HG03196 (cell line): Measurements from ENCODE around the gene AOAH.

Experiments
- ATAC-seq: cut with Tn5 transposase; IDR thresholded peaks from one replicate; pipeline ENCODE4 v1.9.1; 2021; ENCODE audit not compliant: unreplicated experiment

Gene AOAH

GRCh38 chr7:36637417-36637816, 86.9 kb downstream of the AOAH start:
- no peak for ATAC-seq

GRCh38 chr7:36636126-36636525, 88.2 kb downstream of the AOAH start:
- no peak for ATAC-seq

- ATAC-seq: no peak
These were observed 89.2 kb downstream of the AOAH start for GRCh38 chr7:36635091-36635490.

DNA sequence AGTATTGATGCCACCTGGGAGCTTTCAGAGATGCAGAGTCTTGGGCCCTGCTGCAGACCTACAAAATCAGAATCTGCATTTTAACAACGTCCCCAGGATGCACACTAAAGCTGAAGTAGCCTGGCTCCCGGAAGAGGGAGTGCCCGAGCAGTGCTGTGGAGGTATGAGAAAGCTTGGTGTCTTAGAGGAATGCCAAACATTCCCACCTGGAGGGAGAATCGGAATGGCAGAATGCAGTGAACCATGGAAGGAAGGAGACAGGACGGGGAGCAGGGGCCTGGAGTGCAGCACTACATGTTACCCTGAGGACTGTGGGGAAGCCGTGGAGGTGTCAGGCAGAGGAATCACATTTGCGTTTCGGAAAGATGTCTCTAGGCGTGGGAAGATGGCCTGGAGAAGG, 90.9 kb downstream of the AOAH start:
- no peak for ATAC-seq

- no peak for ATAC-seq
These were observed 94.1 kb downstream of the AOAH start for GRCh38 chr7:36630112-36630650.

DNA sequence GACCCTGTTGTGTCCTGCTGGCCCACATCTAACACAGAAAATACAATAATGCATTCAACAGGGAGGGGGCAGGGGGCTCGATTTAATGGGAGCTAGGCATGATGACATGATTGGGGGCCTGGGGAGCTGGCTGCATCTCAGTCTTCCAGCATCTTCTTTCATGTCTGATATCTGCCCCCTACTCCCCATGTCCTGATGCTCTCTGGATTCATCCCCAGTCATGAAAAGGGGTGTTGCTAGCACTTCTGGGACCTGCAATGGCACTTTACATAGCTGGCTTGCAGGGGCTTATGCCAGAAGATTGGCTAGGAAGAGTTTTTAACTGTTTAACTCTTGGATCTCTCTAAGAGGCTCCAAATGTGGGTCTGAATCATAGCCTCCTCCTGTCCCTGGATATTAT, 94.9 kb downstream of the AOAH start:
- no peak for ATAC-seq

- no peak for ATAC-seq
These were observed 96.5 kb downstream of the AOAH start for GRCh38 chr7:36627836-36628235.

- no peak for ATAC-seq
These were observed 98.2 kb downstream of the AOAH start for GRCh38 chr7:36626111-36626510.

- ATAC-seq: no peak
These were observed 99.0 kb downstream of the AOAH start for GRCh38 chr7:36625247-36625646.

DNA sequence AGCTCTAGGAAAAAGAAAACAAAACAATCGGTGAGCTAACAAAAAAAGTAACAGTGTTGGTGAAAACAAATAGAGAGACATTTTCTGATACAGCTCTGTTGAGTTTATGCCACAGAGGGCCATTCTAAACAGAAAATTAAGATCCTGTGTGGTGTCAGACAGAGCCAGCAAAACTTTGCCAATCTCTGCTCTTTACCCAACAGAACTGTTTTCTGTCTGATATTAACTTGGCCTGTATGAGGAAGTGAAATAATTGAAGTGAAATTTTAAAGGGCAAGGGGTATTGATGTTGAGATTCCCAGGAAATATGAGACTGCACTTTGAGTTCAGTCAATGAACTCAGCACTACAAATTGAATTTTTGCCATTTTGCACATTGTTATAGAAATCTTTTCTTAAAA, 101.0 kb downstream of the AOAH start:
- no peak for ATAC-seq

- ATAC-seq: no peak
These were observed 102.9 kb downstream of the AOAH start for GRCh38 chr7:36621396-36621795.

DNA sequence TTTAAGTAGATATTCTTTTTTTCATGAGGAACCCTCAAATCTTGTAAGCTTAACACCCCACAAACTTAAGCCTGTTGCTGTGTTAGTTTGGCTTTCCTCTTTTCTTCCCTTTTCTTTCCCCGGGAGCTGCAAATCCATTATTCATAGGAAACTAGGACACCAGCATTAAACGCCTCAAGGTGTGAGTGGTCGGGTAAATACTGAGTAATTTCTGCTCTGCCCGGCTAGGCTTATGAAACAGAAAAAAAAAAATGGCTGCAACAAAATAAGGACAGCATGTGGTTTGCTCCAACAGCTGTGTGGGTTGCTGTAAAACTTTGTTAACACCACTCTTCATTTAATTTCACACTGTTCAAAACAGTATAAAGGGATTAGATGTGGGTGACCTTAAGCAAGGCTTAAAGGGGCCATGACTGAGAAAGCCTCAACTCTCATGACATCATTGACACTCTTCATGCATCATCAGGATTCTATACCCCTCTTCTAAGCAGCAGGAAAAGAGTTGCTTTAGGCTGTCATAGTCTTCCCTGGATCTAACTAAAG, 104.1 kb downstream of the AOAH start:
- ATAC-seq: no peak

- ATAC-seq: no peak
These were observed 106.9 kb downstream of the AOAH start for GRCh38 chr7:36617408-36617807.

DNA sequence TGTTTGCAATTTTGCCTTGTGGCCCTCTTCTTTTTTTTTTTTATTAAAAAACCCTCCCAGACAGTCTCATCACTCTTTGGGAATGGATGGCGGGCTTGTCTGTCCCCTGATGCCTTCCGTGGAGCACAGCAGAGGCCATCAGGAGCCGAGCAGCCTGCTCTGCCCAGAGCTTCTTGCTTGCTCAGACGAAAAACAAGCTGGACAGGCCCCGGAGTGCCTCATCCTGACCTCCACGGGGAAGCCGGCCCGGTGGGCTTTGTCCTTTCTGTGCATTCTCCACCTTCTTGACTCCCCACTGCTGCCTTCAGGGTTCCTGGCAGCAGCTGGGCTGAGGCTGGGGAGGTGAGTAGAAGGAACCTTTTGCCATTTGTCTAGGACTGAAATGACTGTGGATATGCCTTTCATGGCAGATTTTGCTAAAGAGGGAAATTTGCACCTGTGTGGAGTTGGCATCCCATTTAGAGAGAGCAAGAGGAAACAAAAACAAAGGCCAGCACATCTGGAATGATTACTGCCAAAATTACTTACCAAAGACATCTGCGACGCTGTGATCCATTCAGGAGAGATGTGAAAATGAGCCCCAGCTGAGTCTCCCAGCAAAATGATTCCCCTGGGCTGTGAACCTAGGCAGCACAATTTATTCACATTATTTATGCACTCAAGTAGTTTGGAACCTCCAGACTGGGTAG, 108.3 kb downstream of the AOAH start:
- ATAC-seq: no peak

GRCh38 chr7:36614959-36615358, 109.3 kb downstream of the AOAH start:
- no peak for ATAC-seq

GRCh38 chr7:36613031-36613614, 111.2 kb downstream of the AOAH start:
- ATAC-seq: no peak

DNA sequence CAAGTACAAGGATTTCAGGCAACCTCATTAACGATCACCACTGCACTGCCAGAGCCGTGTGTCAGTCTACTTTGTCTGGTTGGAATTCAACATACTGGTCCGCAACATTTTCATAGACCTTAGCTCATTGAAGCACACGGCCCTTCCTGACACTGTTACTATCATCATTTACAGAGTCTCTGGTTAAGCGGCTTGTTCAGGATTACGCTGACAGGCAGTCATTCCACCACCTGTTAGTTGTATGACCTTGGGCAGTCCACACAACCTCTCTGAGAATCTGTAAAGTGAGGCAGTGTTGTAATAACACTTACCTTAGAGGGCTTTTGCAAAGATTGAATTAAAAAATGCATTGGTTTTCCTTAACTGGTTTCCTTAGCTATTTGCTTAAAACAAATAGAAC, 112.6 kb downstream of the AOAH start:
- ATAC-seq: no peak

GRCh38 chr7:36607721-36608095, 116.6 kb downstream of the AOAH start:
- no peak for ATAC-seq

- no peak for ATAC-seq
These were observed 117.1 kb downstream of the AOAH start for GRCh38 chr7:36606976-36607720.

DNA sequence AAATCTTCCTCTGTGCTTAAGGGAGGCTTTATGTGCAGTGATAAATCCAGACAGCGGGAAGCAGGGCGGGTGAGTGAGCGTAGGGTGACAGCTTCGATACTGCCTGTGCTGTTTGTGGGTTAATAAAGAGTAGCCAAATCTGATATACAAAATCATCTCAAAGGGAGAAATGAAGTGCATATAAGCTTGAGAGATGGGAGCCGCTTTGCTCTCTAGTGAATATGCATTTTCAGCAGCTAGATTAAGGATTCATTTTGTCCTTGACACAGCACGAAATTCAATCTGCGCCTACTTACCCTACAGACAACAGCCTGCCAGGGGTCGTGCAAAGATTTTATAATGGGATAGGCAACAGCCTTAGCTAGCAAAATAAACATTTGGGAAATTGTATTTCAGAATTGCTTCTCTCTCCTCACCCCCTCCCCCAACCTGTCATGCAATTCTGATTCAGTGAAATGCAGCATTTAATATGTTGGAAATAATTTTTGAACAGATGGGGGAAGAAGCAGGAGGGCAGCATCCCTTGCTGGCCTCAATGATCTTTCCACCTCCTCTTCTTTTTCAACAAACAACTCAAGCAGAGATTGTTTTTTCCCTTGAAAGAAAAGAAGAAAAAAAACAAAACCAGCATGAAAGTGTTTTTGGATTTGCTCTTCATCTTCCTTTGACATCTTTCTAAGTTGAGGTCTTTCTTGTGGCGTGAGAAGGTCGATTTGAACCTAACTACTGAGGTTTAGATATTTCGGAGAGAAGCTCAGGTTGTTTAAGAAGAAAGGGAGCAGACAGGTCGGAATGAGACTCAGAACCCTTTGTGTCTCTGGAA, 117.9 kb downstream of the AOAH start:
- no peak for ATAC-seq
